OCI-LY1 (cell line): ENCODE data around the gene CHAF1A.

Source experiments
- H2AFZ ChIP-seq: fragments of 200-600 bp; sonication (generic), shearing (Covaris generic); 2 replicates; pipeline ENCODE4 v1.6.0; 2014; ENCODE audit warnings: antibody characterized with exemption, mild to moderate bottlenecking, low read length
- H3F3A ChIP-seq: fragments of 200-600 bp; sonication (generic), shearing (Covaris generic); 2 replicates; pipeline ENCODE4 v1.6.0; 2014; ENCODE audit warnings: mild to moderate bottlenecking, antibody characterized with exemption, low read length, moderate library complexity; ENCODE audit not compliant: insufficient read depth
- H3K27ac ChIP-seq: fragments of 200-600 bp; sonication (generic); 2 replicates; pipeline ENCODE4 v1.5.1; 2014; ENCODE audit warnings: low read length, mixed run types, mild to moderate bottlenecking, low read depth; ENCODE audit not compliant: poor library complexity, severe bottlenecking
- H3K27me3 ChIP-seq: fragments of 200-600 bp; sonication (generic); 2 replicates; pipeline ENCODE4 v1.6.0; 2014; ENCODE audit warnings: antibody characterized with exemption, mild to moderate bottlenecking, low read length, moderate library complexity; ENCODE audit not compliant: insufficient read depth
- H3K36me3 ChIP-seq: fragments of 200-600 bp; sonication (generic); 2 replicates; pipeline ENCODE4 v1.6.1; 2014; ENCODE audit warnings: mild to moderate bottlenecking, antibody characterized with exemption, low read length, moderate library complexity, mixed read lengths; ENCODE audit not compliant: insufficient read depth
- H3K4me1 ChIP-seq: fragments of 200-600 bp; sonication (generic); 2 replicates; pipeline ENCODE4 v1.5.1; 2014; ENCODE audit warnings: mild to moderate bottlenecking, low read length, moderate library complexity; ENCODE audit not compliant: insufficient read depth, severe bottlenecking
- H3K4me2 ChIP-seq: fragments of 200-600 bp; sonication (generic), shearing (Covaris generic); 2 replicates; pipeline ENCODE4 v1.6.1; 2014; ENCODE audit warnings: low read length
- H3K4me3 ChIP-seq: fragments of 200-600 bp; sonication (generic); 2 replicates; pipeline ENCODE4 v1.5.1; 2014; ENCODE audit warnings: low read length, low read depth, mild to moderate bottlenecking, mixed read lengths; ENCODE audit not compliant: poor library complexity, severe bottlenecking
- H3K79me2 ChIP-seq: fragments of 200-600 bp; shearing (Covaris generic); 2 replicates; pipeline ENCODE4 v1.6.1; 2016; ENCODE audit warnings: mixed run types, low read length, mixed read lengths; ENCODE audit not compliant: insufficient read depth
- H3K9ac ChIP-seq: fragments of 200-600 bp; sonication (generic), shearing (Covaris generic); 2 replicates; pipeline ENCODE4 v1.6.1; 2014; ENCODE audit warnings: mild to moderate bottlenecking, low read length, mixed read lengths
- H3K9me2 ChIP-seq: fragments of 200-600 bp; sonication (generic), shearing (Covaris generic); 2 replicates; pipeline ENCODE4 v1.6.1; 2014; ENCODE audit warnings: low read depth, mild to moderate bottlenecking, low read length, mixed read lengths
- H3K9me3 ChIP-seq: fragments of 200-600 bp; shearing (Covaris generic); 2 replicates; pipeline ENCODE4 v1.6.1; 2014; ENCODE audit warnings: low read length, mixed read lengths
- H4K20me1 ChIP-seq: fragments of 200-600 bp; sonication (generic), shearing (Covaris generic); 2 replicates; pipeline ENCODE4 v1.6.0; 2016; ENCODE audit warnings: mild to moderate bottlenecking, low read length; ENCODE audit not compliant: insufficient read depth
- EZH2 ChIP-seq: fragments of 200-600 bp; sonication (generic), shearing (Covaris generic); IDR thresholded peaks from 2 replicates; pipeline ENCODE4 v1.8.0; 2017; ENCODE audit warnings: borderline replicate concordance, mixed run types, mild to moderate bottlenecking, antibody characterized with exemption, low read length, moderate library complexity, mixed read lengths
- TF ChIP-seq, protein P1 (sequence below): fragments of 200-600 bp; sonication (generic), shearing (Covaris generic); IDR thresholded peaks from 2 replicates; pipeline ENCODE4 v1.5.1; 2017; ENCODE audit warnings: mild to moderate bottlenecking, antibody characterized with exemption, low read length, moderate library complexity, mixed read lengths

Gene CHAF1A

GRCh38 chr19:4471403-4472173, 69.1 kb downstream of the CHAF1A start:
- H3F3A ChIP-seq, result no peaks in the 10 kb centered on the region
- H3K4me1 ChIP-seq, result peaks cover 35% of the 10 kb centered on the region
- no peaks in the 10 kb centered on the region for H3K9me3 ChIP-seq
- peaks cover 10% of the 10 kb centered on the region; the same call in 1 of the 2 replicates for H3K36me3 ChIP-seq
- H4K20me1 ChIP-seq, result no peaks in the 10 kb centered on the region
- no peaks in the 10 kb centered on the region for H3K27me3 ChIP-seq
- no peaks in the 10 kb centered on the region for H3K9me2 ChIP-seq
- peak overlapping the region; percentile 69 for H3K9ac ChIP-seq
- H3K79me2 ChIP-seq, result peaks cover 11% of the 10 kb centered on the region
- H3K27ac ChIP-seq, result peak overlapping the region; percentile 91
- H2AFZ ChIP-seq, result no peak overlapping the region
- peak overlapping the region; percentile 99 for H3K4me3 ChIP-seq
- peak overlapping the region; percentile 76 for H3K4me2 ChIP-seq
- TF ChIP-seq, protein P1, sequence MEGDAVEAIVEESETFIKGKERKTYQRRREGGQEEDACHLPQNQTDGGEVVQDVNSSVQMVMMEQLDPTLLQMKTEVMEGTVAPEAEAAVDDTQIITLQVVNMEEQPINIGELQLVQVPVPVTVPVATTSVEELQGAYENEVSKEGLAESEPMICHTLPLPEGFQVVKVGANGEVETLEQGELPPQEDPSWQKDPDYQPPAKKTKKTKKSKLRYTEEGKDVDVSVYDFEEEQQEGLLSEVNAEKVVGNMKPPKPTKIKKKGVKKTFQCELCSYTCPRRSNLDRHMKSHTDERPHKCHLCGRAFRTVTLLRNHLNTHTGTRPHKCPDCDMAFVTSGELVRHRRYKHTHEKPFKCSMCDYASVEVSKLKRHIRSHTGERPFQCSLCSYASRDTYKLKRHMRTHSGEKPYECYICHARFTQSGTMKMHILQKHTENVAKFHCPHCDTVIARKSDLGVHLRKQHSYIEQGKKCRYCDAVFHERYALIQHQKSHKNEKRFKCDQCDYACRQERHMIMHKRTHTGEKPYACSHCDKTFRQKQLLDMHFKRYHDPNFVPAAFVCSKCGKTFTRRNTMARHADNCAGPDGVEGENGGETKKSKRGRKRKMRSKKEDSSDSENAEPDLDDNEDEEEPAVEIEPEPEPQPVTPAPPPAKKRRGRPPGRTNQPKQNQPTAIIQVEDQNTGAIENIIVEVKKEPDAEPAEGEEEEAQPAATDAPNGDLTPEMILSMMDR, result no peak
- no peak for TF ChIP-seq EZH2

DNA sequence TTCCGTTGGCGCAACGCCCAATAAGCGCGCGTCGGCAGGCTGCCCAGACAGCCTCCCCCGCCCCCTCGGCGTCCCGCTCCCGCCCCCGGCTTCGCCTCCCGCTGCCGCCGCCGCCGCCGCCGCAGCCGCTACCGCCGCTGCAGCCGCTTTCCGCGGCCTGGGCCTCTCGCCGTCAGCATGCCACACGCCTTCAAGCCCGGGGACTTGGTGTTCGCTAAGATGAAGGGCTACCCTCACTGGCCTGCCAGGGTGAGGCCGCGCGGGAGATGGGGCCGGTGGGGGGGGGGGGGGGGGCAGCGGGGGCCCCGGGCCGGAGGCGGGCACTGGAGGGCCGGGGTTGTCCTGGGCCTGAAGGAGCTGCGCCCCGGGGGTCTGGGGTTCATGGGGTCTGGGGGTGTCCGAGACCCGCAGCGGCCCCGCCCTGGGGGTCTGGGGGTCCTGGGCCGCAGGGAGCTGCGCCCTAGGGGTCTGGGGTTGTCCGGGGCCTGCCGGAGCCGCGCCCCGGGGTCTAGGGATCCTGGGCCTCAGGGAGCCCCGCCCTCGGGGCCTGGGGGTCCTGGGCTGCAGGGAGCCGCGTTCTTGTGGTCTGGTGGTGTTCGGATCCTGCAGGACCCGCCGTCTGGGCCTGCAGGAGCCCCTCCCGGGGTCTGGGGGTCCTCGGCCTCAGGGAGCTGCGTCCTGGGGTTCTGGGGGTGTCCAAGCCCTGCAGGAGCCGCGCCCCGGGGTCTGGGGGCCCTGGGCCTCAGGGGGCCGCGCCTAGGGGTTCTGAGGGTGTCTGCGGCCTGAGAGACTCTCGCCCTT, 69.9 kb downstream of the CHAF1A start, which contains the start of gene HDGFL2:
HDGFL2 (plus strand) TSS at position 124 of the 801 bp plus-strand sequence; CDS start at position 178, 54 bp downstream.
- H3K9me3 ChIP-seq, result no peaks in the 10 kb centered on the region
- no peaks in the 10 kb centered on the region for H3K9me2 ChIP-seq
- no peak for TF ChIP-seq EZH2
- TF ChIP-seq, protein P1, result no peak
- peak within 1 kb of the TSS; percentile 99 for H3K4me3 ChIP-seq
- peak within 1 kb of the TSS; percentile 76 for H3K4me2 ChIP-seq
- no peak within 1 kb of the TSS; the same call in 1 of the 2 replicates for H2AFZ ChIP-seq
- peak within 1 kb of the TSS; percentile 91 for H3K27ac ChIP-seq
- H3K36me3 ChIP-seq, result peaks cover 18% of the 10 kb centered on the region
- H3K9ac ChIP-seq, result peak within 1 kb of the TSS; percentile 90
- H3K27me3 ChIP-seq, result no peaks in the 10 kb centered on the region
- no peaks in the 10 kb centered on the region for H4K20me1 ChIP-seq
- H3F3A ChIP-seq, result no peaks in the 10 kb centered on the region
- H3K79me2 ChIP-seq, result peaks cover 11% of the 10 kb centered on the region
- peaks cover 35% of the 10 kb centered on the region for H3K4me1 ChIP-seq

DNA sequence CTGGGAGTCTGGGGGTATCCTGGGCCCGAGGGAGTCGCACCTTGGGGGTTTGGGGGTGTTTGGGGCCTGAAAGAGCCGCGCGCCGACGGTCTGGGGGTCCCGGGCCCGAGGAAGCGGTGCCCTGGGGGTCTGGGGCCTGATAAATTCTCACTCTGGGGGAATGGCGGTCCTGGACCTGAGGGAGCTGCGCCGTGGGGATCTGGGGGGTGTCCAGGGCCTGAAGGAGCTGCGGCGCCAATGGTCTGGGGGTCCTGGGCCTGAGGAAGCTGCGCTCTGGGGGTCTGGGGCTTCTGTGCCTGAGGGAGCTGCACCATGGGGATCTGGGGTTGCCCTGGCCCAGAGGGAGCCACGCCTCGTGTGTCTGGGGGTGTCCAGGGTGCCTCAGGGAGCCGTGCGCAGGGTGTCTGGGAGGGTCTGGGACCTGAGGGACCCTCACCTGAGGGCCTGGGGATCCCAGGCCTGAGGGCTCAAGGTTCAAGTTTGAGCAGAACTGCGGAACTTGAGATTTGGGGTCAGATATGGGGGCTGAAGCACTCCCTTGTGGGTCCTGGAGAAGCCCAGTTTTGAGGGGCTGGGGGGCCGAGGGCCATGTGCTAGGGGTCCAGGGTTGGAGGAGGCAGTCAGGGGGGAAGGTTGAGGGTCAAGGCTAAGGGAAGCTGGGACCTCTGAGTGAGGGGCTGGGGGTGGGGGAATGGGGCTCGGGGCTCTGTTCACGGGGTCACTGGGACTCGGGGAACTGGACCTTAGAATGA, 70.7 kb downstream of the CHAF1A start:
- Histone ChIP-seq H3K9me3 (no peaks in the 10 kb centered on the region), H3K27me3 (no peaks in the 10 kb centered on the region), H3K27ac (no peak overlapping the region), H3K79me2 (peaks cover 11% of the 10 kb centered on the region), H3F3A (no peaks in the 10 kb centered on the region), H3K9me2 (no peaks in the 10 kb centered on the region), H3K9ac (peak overlapping the region; percentile 90), H2AFZ (no peak overlapping the region), H3K4me3 (peak overlapping the region; percentile 99), H3K4me2 (peak overlapping the region; percentile 73), H3K36me3 (peaks cover 21% of the 10 kb centered on the region), H4K20me1 (no peaks in the 10 kb centered on the region), H3K4me1 (peaks cover 35% of the 10 kb centered on the region)
- TF ChIP-seq, protein P1, result no peak
- no peak for TF ChIP-seq EZH2
